ENCODE measurements around the gene ESPN.
"Not testable (repeated sequence)": the region's sequence is repeated elsewhere in the genome, so short reads cannot be mapped to it uniquely, and the experiment has no call there.

ESPN gene, protein sequence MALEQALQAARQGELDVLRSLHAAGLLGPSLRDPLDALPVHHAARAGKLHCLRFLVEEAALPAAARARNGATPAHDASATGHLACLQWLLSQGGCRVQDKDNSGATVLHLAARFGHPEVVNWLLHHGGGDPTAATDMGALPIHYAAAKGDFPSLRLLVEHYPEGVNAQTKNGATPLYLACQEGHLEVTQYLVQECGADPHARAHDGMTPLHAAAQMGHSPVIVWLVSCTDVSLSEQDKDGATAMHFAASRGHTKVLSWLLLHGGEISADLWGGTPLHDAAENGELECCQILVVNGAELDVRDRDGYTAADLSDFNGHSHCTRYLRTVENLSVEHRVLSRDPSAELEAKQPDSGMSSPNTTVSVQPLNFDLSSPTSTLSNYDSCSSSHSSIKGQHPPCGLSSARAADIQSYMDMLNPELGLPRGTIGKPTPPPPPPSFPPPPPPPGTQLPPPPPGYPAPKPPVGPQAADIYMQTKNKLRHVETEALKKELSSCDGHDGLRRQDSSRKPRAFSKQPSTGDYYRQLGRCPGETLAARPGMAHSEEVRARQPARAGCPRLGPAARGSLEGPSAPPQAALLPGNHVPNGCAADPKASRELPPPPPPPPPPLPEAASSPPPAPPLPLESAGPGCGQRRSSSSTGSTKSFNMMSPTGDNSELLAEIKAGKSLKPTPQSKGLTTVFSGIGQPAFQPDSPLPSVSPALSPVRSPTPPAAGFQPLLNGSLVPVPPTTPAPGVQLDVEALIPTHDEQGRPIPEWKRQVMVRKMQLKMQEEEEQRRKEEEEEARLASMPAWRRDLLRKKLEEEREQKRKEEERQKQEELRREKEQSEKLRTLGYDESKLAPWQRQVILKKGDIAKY

GRCh38 chr1:6424619-6425593 lies at the start of gene ESPN:
Gene ESPN, plus strand, starts transcription at chr1:6424776. Its CDS starts 180 bp downstream, at chr1:6424956.
- DNase-seq (ENCODE audit: extremely low read depth in 1 of 2, low read depth in 1 of 2): no peak

- no peak for DNase-seq (ENCODE audit: extremely low read depth in 1 of 2, low read depth in 1 of 2)
Observed at GRCh38 chr1:6378096-6378746, 46.4 kb upstream of the ESPN start.

GRCh38 chr1:6380037-6380436 lies 44.5 kb upstream of the ESPN start:
- DNase-seq (ENCODE audit: extremely low read depth in 1 of 2, low read depth in 1 of 2): no peak

DNA sequence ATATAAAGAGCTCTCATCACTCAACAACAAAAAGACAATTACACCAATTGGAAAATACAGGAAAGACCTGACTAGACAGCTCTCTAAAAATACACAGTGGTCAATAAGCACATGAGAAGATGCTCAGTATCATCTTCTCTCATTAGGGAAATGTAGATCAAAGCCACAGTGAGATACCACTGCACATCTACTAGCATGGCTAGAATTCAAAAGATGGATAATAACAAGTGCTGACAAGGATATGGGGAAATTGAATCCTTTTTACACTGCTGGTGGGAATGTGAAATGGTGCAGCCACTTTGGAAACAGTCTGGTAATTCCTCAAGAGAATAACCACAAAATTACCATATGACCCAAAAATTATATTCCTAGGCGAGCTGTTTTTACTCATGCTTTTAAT lies 40.4 kb upstream of the ESPN start:
- DNase-seq (ENCODE audit: extremely low read depth in 1 of 2, low read depth in 1 of 2): no peak

GRCh38 chr1:6384962-6385361 lies 39.6 kb upstream of the ESPN start:
- no peak for DNase-seq (ENCODE audit: extremely low read depth in 1 of 2, low read depth in 1 of 2)

- DNase-seq (ENCODE audit: extremely low read depth in 1 of 2, low read depth in 1 of 2): no peak
Observed at GRCh38 chr1:6385488-6386191, 38.9 kb upstream of the ESPN start.

GRCh38 chr1:6386371-6386949 lies 38.1 kb upstream of the ESPN start:
- no peak for DNase-seq (ENCODE audit: extremely low read depth in 1 of 2, low read depth in 1 of 2)

DNA sequence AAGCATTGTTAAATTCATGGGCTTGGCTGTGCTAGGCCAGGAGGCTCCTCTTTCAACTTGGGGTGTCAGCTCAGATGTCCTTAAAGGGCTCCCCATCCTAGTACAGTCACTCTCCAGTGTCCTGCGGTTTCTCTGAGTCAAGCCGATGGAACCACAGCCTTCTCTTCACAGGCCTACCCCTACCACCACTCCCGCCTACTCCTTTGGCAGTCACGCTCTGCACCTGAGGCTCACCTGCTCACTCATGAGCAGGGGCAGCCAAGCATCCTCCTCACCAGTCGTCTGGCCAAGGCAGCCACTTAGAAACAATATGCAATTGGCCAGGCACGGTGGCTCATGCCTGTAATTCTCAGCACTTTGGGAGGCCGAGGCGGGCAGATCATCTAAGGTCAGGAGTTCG lies 34.6 kb upstream of the ESPN start:
- no peak for DNase-seq (ENCODE audit: extremely low read depth in 1 of 2, low read depth in 1 of 2)

- no peak for DNase-seq (ENCODE audit: extremely low read depth in 1 of 2, low read depth in 1 of 2)
Observed at GRCh38 chr1:6391951-6392808, 32.4 kb upstream of the ESPN start.

DNA sequence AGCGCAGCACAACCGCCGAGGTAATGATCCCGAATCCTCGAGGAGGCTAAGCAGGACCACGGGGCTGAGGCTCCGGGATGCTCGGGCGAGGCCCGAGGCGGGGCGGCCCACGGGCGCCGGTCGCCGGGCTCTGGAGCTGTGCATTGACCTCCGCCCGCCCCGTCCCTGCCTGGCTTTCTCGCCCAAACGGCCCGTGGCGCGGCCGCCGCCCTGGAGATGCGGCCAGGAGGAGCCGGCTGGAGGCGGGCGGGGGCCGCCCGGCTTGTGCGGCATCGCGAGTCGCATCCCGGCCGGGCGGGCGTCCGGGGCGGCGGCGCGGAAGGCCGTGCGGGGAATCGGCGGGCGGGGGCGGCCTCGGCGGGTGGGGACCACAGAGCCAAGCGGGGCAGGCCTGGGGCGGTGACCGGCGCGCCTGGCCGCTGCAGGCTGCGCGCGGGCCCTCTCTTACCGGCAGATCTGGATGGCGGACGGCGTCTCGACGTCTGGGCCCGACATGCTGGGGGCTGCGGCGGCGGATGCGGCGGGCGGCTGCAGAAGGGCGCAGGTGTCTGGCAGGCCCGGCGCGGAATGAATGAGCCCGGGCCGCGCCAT lies 31.7 kb upstream of the ESPN start:
- no peak for DNase-seq (ENCODE audit: extremely low read depth in 1 of 2, low read depth in 1 of 2)

GRCh38 chr1:6393400-6394187 lies 31.0 kb upstream of the ESPN start, which contains the start of gene ACOT7:
Gene ACOT7, minus strand, starts transcription at chr1:6393767. Its CDS starts 368 bp downstream, at chr1:6393399.
- peak; percentile 70 to 85 for DNase-seq (ENCODE audit: extremely low read depth in 1 of 2, low read depth in 1 of 2)

DNA sequence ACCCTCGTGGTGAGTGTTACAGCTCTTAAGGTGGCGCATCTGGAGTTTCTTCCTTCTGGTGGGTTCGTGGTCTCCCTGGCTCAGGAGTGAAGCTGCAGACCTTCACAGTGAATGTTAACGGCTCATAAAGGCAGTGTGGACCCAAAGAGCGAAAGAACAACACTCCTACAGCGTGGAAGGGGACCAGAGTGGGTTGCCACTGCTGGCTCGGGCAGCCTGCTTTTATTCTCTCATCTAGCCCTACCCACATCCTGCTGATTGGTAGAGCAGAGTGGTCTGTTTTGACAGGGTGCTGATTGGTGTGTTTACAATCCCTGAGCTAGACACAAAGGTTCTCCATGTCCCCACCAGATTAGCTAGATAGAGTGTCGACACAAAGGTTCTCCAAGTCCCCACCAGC lies 29.4 kb upstream of the ESPN start:
- DNase-seq (ENCODE audit: extremely low read depth in 1 of 2, low read depth in 1 of 2): not testable (repeated sequence)

DNA sequence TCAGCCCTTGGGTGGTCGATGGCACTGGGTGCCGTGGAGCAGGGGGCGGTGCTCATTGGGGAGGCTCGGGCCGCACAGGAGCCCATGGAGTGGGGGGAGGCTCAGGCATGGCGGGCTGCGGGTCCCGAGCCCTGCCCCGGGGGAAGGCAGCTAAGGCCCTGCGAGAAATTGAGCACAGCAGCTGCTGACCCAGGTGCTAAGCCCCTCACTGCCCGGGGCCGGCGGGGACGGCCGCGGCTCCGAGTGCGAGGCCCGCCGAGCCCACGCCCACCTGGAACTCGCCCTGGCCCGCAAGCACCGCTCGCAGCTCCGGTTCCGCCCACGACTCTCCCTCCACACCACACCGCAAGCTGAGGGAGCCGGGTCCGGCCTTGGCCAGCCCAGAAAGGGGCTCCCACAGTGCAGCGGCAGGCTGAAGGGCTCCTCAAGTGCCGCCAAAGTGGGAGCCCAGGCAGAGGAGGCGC lies 28.8 kb upstream of the ESPN start:
- not testable (repeated sequence) for DNase-seq (ENCODE audit: extremely low read depth in 1 of 2, low read depth in 1 of 2)

DNA sequence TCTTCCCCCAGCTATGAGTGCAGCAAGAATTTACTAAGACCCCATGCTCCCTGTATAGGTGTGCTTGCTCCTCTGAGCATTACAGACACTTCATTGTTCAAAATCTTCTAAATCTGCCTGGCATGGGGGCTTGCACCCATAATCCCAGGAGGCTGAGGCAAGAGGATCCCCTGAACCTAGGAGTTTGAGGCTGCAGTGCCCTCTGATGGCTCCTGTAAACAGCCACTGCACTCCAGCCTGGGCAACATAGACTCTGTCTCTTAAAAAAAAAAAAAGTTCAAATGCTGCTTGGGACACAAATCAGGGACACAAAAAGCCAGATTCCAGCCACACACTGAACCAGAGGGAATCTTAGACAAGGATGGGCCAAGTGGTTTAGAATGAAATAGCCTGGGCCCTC lies 27.6 kb upstream of the ESPN start:
- no peak for DNase-seq (ENCODE audit: extremely low read depth in 1 of 2, low read depth in 1 of 2)

DNA sequence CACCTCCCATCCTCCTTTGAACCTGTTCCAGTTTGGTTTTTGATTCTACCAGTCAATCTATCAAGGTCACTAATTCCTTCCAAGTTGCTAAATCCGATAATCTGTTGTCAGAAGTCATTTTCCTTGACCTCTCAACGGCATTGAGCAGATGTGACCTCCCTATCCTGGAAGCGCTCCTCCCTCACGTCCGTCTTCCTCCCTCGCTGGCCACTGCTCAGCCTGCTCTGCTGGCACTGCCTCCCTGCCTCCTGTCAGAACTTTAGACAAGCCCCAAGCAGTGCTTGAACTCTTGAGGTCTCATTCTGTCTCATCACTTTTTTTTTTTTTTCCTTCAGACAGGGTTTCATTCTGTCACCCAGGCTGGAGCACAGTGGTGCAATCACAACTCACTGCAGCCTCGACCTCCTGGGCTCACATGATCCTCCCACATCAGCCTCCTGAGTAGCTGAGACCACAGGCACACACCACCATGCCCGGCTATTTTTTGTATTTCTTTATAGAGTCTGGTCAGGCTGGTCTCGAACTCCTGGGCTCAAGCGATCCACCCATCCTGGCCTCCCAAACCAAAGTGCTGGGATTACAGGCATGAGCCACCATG lies 26.6 kb upstream of the ESPN start:
- no peak for DNase-seq (ENCODE audit: extremely low read depth in 1 of 2, low read depth in 1 of 2)

DNA sequence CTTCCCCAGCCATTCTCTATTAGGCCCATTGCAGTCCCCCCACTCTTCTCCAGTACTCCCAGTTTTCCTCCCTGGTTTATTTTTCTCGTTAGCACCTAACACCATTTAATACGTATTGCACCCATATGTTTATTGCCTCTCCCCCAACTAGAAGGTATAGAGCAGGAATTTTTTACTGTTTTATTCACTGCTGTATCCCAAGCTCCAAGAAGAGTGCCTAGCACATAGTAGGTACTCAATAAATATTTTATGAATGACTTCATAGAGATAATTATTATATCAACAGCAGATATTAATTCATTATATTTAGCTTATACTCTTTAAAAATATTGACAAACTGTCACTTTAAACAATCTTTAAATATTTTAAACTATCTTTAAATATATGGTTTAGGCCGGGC lies 25.3 kb upstream of the ESPN start:
- no peak for DNase-seq (ENCODE audit: extremely low read depth in 1 of 2, low read depth in 1 of 2)

DNA sequence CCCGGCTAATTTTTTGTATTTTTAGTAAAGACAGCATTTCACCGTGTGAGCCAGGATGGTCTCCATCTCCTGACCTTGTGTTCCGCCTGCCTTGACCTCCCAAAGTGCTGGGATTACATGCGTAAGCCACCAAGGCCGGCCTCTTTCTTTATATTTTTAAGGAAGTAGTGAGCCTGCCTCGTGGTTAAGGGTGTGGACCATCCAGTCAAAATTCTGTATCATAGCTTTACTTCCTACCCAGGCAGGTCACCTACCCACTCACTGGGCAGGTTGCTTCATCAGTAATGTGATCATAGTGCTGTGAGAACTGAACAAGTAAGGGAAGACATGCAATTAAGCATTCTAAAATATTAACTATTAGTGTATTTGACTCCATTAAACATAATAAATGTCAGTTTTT lies 22.9 kb upstream of the ESPN start:
- DNase-seq (ENCODE audit: extremely low read depth in 1 of 2, low read depth in 1 of 2): no peak

All from activated CD8-positive, alpha-beta memory T cell treated with anti-CD3 and anti-CD28 coated beads for 1 hour (primary cell).